HG03103 (cell line): Measurements from ENCODE around the gene PLBD2.

Source experiments
- ATAC-seq: cut with Tn5 transposase; IDR thresholded peaks from one replicate; pipeline ENCODE4 v1.9.1; 2021; ENCODE audit warnings: low read depth; ENCODE audit not compliant: unreplicated experiment

The PLBD2 gene

GRCh38 chr12:113438523-113439300 is 80.3 kb downstream of the PLBD2 start:
- no peak for ATAC-seq

- no peak for ATAC-seq
Measured at GRCh38 chr12:113439301-113439597, 80.9 kb downstream of the PLBD2 start.

GRCh38 chr12:113439606-113440030 is 81.2 kb downstream of the PLBD2 start:
- ATAC-seq = no peak

- no peak for ATAC-seq
Measured at GRCh38 chr12:113440336-113440735, 81.9 kb downstream of the PLBD2 start.
